Keratinocyte (primary cell): ENCODE results near the gene SRPK2.

ENCODE experiments used
- EZH2 ChIP-seq: IDR thresholded peaks from one replicate; pipeline ENCODE4 v1.6.1; 2012; ENCODE audit warnings: inconsistent platforms, mild to moderate bottlenecking, low read length, moderate library complexity
- TF ChIP-seq, protein P1 (sequence below), 3 experiments: IDR thresholded peaks in 1 of 3; conservative IDR thresholded peaks in 1 of 3; optimal IDR thresholded peaks in 1 of 3; 2 replicates in 2 of 3; 3 replicates in 1 of 3; pipeline versions ENCODE3 to v1.5.1; 2011; ENCODE audit warnings: low read length in 3 of 3, mild to moderate bottlenecking in 3 of 3, moderate library complexity in 2 of 3, control low read depth in 1 of 3, inconsistent platforms in 1 of 3; ENCODE audit not compliant: insufficient read depth in 2 of 3; ENCODE audit errors: extremely low read depth in 1 of 3

DNA sequence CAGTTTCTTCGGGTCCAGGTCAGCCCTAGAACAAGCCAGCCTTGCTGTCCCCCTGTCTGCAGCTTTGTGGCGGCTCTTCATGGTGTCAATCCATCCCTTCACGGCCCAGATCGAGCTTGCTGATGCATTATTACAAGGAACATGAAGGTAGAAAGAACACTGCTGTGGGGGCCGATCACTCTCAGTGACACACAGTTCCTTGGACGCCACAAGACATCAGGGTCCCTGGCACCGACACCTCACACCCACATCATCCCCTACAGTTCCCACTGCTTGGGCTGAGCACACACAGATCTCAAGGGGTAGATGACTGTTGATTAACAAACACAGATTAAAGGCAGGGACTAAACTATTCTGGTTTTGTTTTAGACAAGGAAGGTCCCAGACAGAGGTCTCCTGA, 255.4 kb downstream of the SRPK2 start:
- TF ChIP-seq, protein P1, sequence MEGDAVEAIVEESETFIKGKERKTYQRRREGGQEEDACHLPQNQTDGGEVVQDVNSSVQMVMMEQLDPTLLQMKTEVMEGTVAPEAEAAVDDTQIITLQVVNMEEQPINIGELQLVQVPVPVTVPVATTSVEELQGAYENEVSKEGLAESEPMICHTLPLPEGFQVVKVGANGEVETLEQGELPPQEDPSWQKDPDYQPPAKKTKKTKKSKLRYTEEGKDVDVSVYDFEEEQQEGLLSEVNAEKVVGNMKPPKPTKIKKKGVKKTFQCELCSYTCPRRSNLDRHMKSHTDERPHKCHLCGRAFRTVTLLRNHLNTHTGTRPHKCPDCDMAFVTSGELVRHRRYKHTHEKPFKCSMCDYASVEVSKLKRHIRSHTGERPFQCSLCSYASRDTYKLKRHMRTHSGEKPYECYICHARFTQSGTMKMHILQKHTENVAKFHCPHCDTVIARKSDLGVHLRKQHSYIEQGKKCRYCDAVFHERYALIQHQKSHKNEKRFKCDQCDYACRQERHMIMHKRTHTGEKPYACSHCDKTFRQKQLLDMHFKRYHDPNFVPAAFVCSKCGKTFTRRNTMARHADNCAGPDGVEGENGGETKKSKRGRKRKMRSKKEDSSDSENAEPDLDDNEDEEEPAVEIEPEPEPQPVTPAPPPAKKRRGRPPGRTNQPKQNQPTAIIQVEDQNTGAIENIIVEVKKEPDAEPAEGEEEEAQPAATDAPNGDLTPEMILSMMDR (optimal IDR thresholded peaks at IDR 0.05 in 1 of 3, IDR thresholded peaks at IDR 0.05 in 1 of 3, conservative IDR thresholded peaks at IDR 0.05 in 1 of 3; ENCODE audit: extremely low read depth in 1 of 3, insufficient read depth in 2 of 3, low read length in 3 of 3), result no peak
- TF ChIP-seq EZH2, result no peak
